MM.1S (cell line): ENCODE results near the gene CRAT.

ENCODE experiments used
- DNase-seq: peaks from one replicate; pipeline ENCODE4 v3.0.0-alpha.2; 2015
- H2AFZ ChIP-seq: fragments of 300-600 bp; sonication (generic); 2 replicates; pipeline ENCODE4 v1.6.0; 2016; ENCODE audit warnings: antibody characterized with exemption, low read length
- H3F3A ChIP-seq: fragments of 300-600 bp; sonication (generic); 2 replicates; pipeline ENCODE4 v1.6.1; 2016; ENCODE audit warnings: mild to moderate bottlenecking, antibody characterized with exemption, low read length, moderate library complexity, mixed read lengths; ENCODE audit not compliant: insufficient read depth
- H3K27ac ChIP-seq: fragments of 300-600 bp; sonication (generic); 2 replicates; pipeline ENCODE4 v1.5.1; 2016; ENCODE audit warnings: mild to moderate bottlenecking, low read length
- H3K27me3 ChIP-seq: fragments of 300-600 bp; sonication (generic); replicated peaks from 2 replicates; pipeline ENCODE4 v1.6.0; 2016; ENCODE audit warnings: low read length; ENCODE audit not compliant: insufficient read depth
- H3K36me3 ChIP-seq: fragments of 300-600 bp; sonication (generic); replicated peaks from 2 replicates; pipeline ENCODE4 v1.6.1; 2016; ENCODE audit warnings: mild to moderate bottlenecking, low read length, mixed read lengths; ENCODE audit not compliant: insufficient read depth
- H3K4me1 ChIP-seq: fragments of 300-600 bp; sonication (generic); 2 replicates; pipeline ENCODE4 v1.6.1; 2016; ENCODE audit warnings: low read length, mixed read lengths
- H3K4me2 ChIP-seq: fragments of 300-600 bp; sonication (generic); 2 replicates; pipeline ENCODE4 v1.6.0; 2016; ENCODE audit warnings: low read depth, low read length
- H3K4me3 ChIP-seq: fragments of 300-600 bp; sonication (generic); 2 replicates; pipeline ENCODE4 v1.5.1; 2016; ENCODE audit warnings: low read length, mixed read lengths
- H3K79me2 ChIP-seq: fragments of 300-600 bp; sonication (generic); 2 replicates; pipeline ENCODE4 v1.6.1; 2016; ENCODE audit warnings: mixed run types, low read length, mixed read lengths
- H3K9ac ChIP-seq: fragments of 300-600 bp; sonication (generic); 2 replicates; pipeline ENCODE4 v1.6.1; 2016; ENCODE audit warnings: low read length, mixed read lengths
- H3K9me2 ChIP-seq: fragments of 300-600 bp; sonication (generic); replicated peaks from 2 replicates; pipeline ENCODE4 v1.6.1; 2016; ENCODE audit warnings: mild to moderate bottlenecking, low read length, mixed read lengths; ENCODE audit not compliant: insufficient read depth
- H3K9me3 ChIP-seq: fragments of 300-600 bp; sonication (generic); replicated peaks from 2 replicates; pipeline ENCODE4 v1.6.1; 2016; ENCODE audit warnings: mild to moderate bottlenecking, low read length, mixed read lengths; ENCODE audit not compliant: insufficient read depth
- H4K20me1 ChIP-seq: fragments of 300-600 bp; sonication (generic); 2 replicates; pipeline ENCODE4 v1.6.1; 2016; ENCODE audit warnings: mild to moderate bottlenecking, low read length, moderate library complexity, mixed read lengths; ENCODE audit not compliant: insufficient read depth
- EZH2 ChIP-seq: fragments of 300-600 bp; sonication (generic); optimal IDR thresholded peaks from 2 replicates; pipeline ENCODE3; 2017; ENCODE audit warnings: low read depth, mild to moderate bottlenecking, antibody characterized with exemption, low read length, mixed read lengths
- EZH2phosphoT487 ChIP-seq: fragments of 300-600 bp; sonication (generic); IDR thresholded peaks from 2 replicates; pipeline ENCODE4 v1.6.1; 2018; ENCODE audit warnings: antibody characterized with exemption, low read length
- TF ChIP-seq, protein P1 (sequence below): fragments of 300-600 bp; sonication (generic); IDR thresholded peaks from 2 replicates; pipeline ENCODE4 v1.5.1; 2016; ENCODE audit warnings: antibody characterized with exemption, low read length, mixed read lengths

CRAT gene

DNA sequence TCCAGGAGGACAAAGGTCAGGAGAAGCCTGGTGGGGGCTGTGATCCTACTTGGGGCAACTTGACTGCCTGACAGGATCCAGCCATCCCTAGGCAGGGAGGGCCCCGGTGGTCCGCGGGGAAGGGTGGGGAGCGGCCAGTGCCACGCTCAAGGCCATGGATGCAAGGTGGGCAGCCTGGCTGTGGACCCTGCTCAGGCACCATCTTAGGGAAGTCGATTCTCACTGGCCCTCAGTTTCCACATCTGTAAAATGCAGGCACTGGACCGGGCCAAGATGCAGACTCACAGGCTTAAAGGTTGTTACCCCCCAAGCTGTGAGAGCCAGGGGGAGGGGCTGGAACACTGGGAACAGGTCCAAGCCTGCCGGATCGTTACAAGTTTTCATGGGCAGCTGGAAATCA is 38.4 kb downstream of the CRAT start:
- Histone ChIP-seq H3F3A (no peaks in the 10 kb centered on the region), H3K9me3 (no peaks in the 10 kb centered on the region), H3K9me2 (no peaks in the 10 kb centered on the region), H2AFZ (no peak overlapping the region), H4K20me1 (no peaks in the 10 kb centered on the region), H3K36me3 (no peaks in the 10 kb centered on the region), H3K4me2 (no peak overlapping the region), H3K27ac (no peak overlapping the region), H3K4me3 (no peak overlapping the region), H3K9ac (no peak overlapping the region), H3K4me1 (no peaks in the 10 kb centered on the region), H3K79me2 (no peaks in the 10 kb centered on the region), H3K27me3 (no peaks in the 10 kb centered on the region)
- DNase-seq: no peak
- TF ChIP-seq, protein P1, sequence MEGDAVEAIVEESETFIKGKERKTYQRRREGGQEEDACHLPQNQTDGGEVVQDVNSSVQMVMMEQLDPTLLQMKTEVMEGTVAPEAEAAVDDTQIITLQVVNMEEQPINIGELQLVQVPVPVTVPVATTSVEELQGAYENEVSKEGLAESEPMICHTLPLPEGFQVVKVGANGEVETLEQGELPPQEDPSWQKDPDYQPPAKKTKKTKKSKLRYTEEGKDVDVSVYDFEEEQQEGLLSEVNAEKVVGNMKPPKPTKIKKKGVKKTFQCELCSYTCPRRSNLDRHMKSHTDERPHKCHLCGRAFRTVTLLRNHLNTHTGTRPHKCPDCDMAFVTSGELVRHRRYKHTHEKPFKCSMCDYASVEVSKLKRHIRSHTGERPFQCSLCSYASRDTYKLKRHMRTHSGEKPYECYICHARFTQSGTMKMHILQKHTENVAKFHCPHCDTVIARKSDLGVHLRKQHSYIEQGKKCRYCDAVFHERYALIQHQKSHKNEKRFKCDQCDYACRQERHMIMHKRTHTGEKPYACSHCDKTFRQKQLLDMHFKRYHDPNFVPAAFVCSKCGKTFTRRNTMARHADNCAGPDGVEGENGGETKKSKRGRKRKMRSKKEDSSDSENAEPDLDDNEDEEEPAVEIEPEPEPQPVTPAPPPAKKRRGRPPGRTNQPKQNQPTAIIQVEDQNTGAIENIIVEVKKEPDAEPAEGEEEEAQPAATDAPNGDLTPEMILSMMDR: no peak
- TF ChIP-seq EZH2phosphoT487 (no peak), EZH2 (no peak)

DNA sequence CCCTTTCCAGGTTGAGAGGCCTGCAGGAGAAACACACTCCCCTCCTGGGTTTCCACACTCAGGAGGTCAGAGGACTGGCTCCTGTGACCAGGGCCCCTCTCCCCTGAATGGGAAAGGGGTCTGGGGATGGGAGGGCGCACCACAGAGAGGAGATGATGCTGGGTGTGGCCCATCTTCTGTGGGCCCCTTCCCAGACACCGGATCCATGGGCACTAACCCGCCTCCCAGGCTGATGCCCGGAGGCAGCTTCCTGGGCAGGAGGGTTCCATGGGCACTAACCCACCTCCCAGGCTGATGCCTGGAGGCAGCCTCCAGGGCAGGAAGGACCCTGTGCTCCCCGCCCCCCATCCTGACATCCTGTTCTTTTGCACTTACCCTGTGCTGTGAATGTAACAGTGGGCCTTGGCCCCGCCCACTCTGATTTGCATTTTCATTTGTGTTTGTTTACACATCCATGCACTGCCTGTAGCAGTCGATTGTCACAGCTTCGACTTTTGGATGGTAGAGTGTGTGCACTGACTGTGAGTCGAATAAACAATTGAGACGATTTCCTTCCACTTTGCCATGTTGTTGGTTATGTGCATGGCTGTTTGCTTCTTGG is 39.0 kb downstream of the CRAT start:
- Histone ChIP-seq H4K20me1 (no peaks in the 10 kb centered on the region), H3K36me3 (no peaks in the 10 kb centered on the region), H3K9me2 (no peaks in the 10 kb centered on the region), H3K79me2 (no peaks in the 10 kb centered on the region), H3K9ac (no peak overlapping the region), H3F3A (no peaks in the 10 kb centered on the region), H3K4me1 (no peaks in the 10 kb centered on the region), H3K9me3 (no peaks in the 10 kb centered on the region), H2AFZ (no peak overlapping the region), H3K4me3 (no peak overlapping the region), H3K27me3 (no peaks in the 10 kb centered on the region), H3K27ac (no peak overlapping the region), H3K4me2 (no peak overlapping the region)
- no peak for TF ChIP-seq EZH2
- TF ChIP-seq EZH2phosphoT487: no peak
- TF ChIP-seq, protein P1: no peak
- DNase-seq: no peak

DNA sequence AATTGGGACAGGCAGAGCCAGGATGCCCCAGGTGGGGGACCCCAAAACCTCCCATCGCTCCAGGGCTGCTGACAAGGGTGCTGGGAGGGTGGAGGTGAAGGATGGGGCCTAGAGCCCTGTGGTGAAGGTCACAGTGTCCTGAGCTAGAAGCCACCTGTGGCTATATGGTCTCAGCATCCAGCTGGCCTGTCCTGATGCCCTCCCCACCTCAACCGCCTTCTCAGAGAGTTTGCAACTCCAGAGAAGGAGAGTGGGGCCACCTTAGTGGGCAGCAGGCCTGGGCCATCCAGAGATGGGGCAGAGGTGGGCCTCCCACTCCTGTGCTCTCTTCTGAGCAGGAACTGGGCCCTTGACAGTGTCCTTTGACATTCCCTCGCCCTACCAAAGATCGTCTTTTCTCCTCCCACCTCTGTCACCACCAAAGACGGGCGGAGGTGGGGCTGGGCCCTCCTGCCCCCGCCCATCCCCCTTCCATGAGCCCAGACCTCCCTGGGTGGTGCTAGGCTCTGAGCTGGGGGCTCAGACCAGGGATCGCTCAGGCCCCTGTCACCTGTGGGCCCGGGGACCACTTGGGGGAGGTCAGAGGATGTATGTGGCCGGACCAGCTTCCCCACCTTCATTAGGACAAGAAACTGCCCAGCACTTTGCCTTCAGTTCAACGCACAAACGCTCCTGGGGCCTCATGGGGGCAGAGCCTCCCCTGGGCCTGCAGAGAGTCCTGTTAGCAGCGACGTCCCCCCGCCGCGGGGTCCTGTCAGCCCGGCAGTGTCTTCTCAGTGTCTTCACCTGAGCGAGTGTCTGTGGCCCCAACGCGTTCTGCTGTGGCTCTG is 39.7 kb downstream of the CRAT start:
- no peak for DNase-seq
- H3K9ac ChIP-seq: no peak overlapping the region

More for the DNA sequence above, 39.7 kb downstream of the CRAT start:
- Histone ChIP-seq H3K4me2 (no peak overlapping the region), H3F3A (no peaks in the 10 kb centered on the region), H3K27ac (no peak overlapping the region), H3K79me2 (no peaks in the 10 kb centered on the region), H3K27me3 (no peaks in the 10 kb centered on the region), H3K4me1 (no peaks in the 10 kb centered on the region), H2AFZ (no peak overlapping the region), H3K9me3 (no peaks in the 10 kb centered on the region), H4K20me1 (no peaks in the 10 kb centered on the region), H3K36me3 (no peaks in the 10 kb centered on the region), H3K9me2 (no peaks in the 10 kb centered on the region), H3K4me3 (no peak overlapping the region)
- no peak for TF ChIP-seq EZH2
- no peak for TF ChIP-seq EZH2phosphoT487
- TF ChIP-seq, protein P1: no peak
